ENCODE results near the gene STX18.

Gene STX18

DNA sequence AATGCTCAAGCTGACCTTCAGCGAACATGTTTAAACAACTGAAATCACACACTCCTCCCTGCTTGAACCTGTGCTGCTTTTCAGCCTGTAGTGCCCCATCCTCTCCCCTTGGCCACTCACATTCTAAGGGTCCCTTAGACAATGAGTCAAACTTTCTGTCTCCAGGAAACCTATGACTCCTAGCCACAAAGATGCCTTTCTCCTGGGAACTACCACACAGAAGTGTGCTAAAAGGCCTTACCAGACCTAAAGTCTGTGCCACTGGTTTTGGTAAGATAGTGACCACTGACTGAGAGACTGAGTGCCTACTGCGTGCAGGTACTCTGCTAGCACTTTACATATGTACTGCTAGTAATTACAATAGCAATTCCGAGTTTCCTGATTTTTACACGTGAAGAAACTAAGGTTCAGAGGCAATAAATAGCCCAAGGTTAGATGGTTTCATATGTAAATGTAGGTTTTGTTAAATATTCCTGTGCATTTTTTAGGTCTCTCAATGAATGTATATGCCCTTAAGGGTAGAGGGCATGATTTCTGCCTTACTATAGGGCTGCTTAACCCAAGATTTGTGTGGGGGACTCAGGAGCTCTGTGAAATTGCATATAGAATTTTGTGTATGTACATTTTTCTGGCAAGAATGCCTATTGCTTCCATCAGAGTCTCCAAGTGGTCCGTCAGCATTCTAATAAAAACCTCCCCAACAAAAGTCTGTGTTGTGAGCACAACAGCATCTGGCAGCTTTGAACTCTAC is 83.9 kb downstream of the STX18 start:
- H3K27me3 ChIP-seq (ENCODE audit: insufficient read depth, insufficient read length): no peaks in the 10 kb centered on the region
- TF ChIP-seq ZNF274 (IDR thresholded peaks at IDR 0.05; ENCODE audit: low read depth, low read length) (no peak), YY1 (IDR thresholded peaks at IDR 0.05; ENCODE audit: insufficient read depth, insufficient read length) (no peak), SUZ12 (IDR thresholded peaks at IDR 0.05; ENCODE audit: extremely low read depth, insufficient read depth, insufficient read length) (no peak)
- peaks cover 10% of the 10 kb centered on the region for H3K4me1 ChIP-seq (ENCODE audit: insufficient read depth, insufficient read length)
- no peak for DNase-seq (ENCODE audit: low read depth, low spot score)
- no peak overlapping the region for H3K4me3 ChIP-seq (ENCODE audit: insufficient read length, low read depth)
- no peak overlapping the region for H3K9ac ChIP-seq (ENCODE audit: insufficient read length, low read depth)
- H3K9me3 ChIP-seq (ENCODE audit: insufficient read depth, low read length): no peaks in the 10 kb centered on the region
- peaks cover 32% of the 10 kb centered on the region for H3K36me3 ChIP-seq (ENCODE audit: insufficient read depth, insufficient read length, low read length)

GRCh38 chr4:4456816-4457578 is 84.9 kb downstream of the STX18 start:
- TF ChIP-seq ZNF274 (IDR thresholded peaks at IDR 0.05; ENCODE audit: low read depth, low read length): no peak

DNA sequence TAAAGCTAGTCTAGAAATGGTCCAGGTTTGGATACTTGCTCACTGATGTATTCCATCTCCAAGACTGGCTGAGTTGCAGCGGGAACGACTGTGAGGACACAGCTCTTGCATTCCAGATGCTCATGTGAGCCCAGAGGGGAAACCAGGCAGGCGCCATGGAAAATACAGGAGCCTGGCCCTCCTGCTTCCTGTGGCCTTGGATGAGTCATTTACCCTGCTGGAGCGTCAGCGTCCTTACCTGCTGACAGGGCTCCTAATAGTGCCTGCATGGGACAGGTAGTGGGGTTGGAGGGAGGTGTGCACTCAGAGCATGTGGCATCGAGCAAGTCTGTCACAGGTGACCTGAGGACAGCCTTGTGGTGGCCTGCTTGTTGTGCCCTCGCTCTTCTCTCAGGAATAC is 85.5 kb downstream of the STX18 start:
- TF ChIP-seq SUZ12 (IDR thresholded peaks at IDR 0.05; ENCODE audit: extremely low read depth, insufficient read depth, insufficient read length): no peak
- no peak for TF ChIP-seq YY1 (IDR thresholded peaks at IDR 0.05; ENCODE audit: insufficient read depth, insufficient read length)
- no peak for TF ChIP-seq ZNF274 (IDR thresholded peaks at IDR 0.05; ENCODE audit: low read depth, low read length)
- Histone ChIP-seq H3K27me3 (ENCODE audit: insufficient read depth, insufficient read length) (no peaks in the 10 kb centered on the region), H3K4me1 (ENCODE audit: insufficient read depth, insufficient read length) (peaks cover 5% of the 10 kb centered on the region), H3K9ac (ENCODE audit: insufficient read length, low read depth) (no peak overlapping the region), H3K36me3 (ENCODE audit: insufficient read depth, insufficient read length, low read length) (peaks cover 43% of the 10 kb centered on the region), H3K9me3 (ENCODE audit: insufficient read depth, low read length) (no peaks in the 10 kb centered on the region), H3K4me3 (ENCODE audit: insufficient read length, low read depth) (no peak overlapping the region)
- DNase-seq (ENCODE audit: low read depth, low spot score): no peak

More at GRCh38 chr4:4456816-4457578, 84.9 kb downstream of the STX18 start:
- H3K4me1 ChIP-seq (ENCODE audit: insufficient read depth, insufficient read length): peaks cover 9% of the 10 kb centered on the region
- DNase-seq (ENCODE audit: low read depth, low spot score): no peak
- H3K9me3 ChIP-seq (ENCODE audit: insufficient read depth, low read length): no peaks in the 10 kb centered on the region
- H3K36me3 ChIP-seq (ENCODE audit: insufficient read depth, insufficient read length, low read length): peaks cover 40% of the 10 kb centered on the region
- no peak overlapping the region for H3K9ac ChIP-seq (ENCODE audit: insufficient read length, low read depth)
- H3K4me3 ChIP-seq (ENCODE audit: insufficient read length, low read depth): no peak overlapping the region
- H3K27me3 ChIP-seq (ENCODE audit: insufficient read depth, insufficient read length): no peaks in the 10 kb centered on the region

GRCh38 chr4:4455210-4455865 is 86.5 kb downstream of the STX18 start:
- H3K4me3 ChIP-seq (ENCODE audit: insufficient read length, low read depth): no peak overlapping the region
- TF ChIP-seq YY1 (IDR thresholded peaks at IDR 0.05; ENCODE audit: insufficient read depth, insufficient read length) (no peak), ZNF274 (IDR thresholded peaks at IDR 0.05; ENCODE audit: low read depth, low read length) (no peak), SUZ12 (IDR thresholded peaks at IDR 0.05; ENCODE audit: extremely low read depth, insufficient read depth, insufficient read length) (no peak)
- H3K9ac ChIP-seq (ENCODE audit: insufficient read length, low read depth): no peak overlapping the region
- no peaks in the 10 kb centered on the region for H3K9me3 ChIP-seq (ENCODE audit: insufficient read depth, low read length)
- DNase-seq (ENCODE audit: low read depth, low spot score): no peak
- H3K4me1 ChIP-seq (ENCODE audit: insufficient read depth, insufficient read length): peaks cover 5% of the 10 kb centered on the region
- peaks cover 43% of the 10 kb centered on the region for H3K36me3 ChIP-seq (ENCODE audit: insufficient read depth, insufficient read length, low read length)
- no peaks in the 10 kb centered on the region for H3K27me3 ChIP-seq (ENCODE audit: insufficient read depth, insufficient read length)

- Histone ChIP-seq H3K4me3 (ENCODE audit: insufficient read length, low read depth) (no peak overlapping the region), H3K4me1 (ENCODE audit: insufficient read depth, insufficient read length) (no peaks in the 10 kb centered on the region), H3K27me3 (ENCODE audit: insufficient read depth, insufficient read length) (no peaks in the 10 kb centered on the region), H3K9me3 (ENCODE audit: insufficient read depth, low read length) (no peaks in the 10 kb centered on the region), H3K36me3 (ENCODE audit: insufficient read depth, insufficient read length, low read length) (no peaks in the 10 kb centered on the region), H3K9ac (ENCODE audit: insufficient read length, low read depth) (no peak overlapping the region)
- no peak for DNase-seq (ENCODE audit: low read depth, low spot score)
- no peak for TF ChIP-seq SUZ12 (IDR thresholded peaks at IDR 0.05; ENCODE audit: extremely low read depth, insufficient read depth, insufficient read length)
- no peak for TF ChIP-seq YY1 (IDR thresholded peaks at IDR 0.05; ENCODE audit: insufficient read depth, insufficient read length)
Measured at GRCh38 chr4:4446434-4446833, 95.4 kb downstream of the STX18 start.

DNA sequence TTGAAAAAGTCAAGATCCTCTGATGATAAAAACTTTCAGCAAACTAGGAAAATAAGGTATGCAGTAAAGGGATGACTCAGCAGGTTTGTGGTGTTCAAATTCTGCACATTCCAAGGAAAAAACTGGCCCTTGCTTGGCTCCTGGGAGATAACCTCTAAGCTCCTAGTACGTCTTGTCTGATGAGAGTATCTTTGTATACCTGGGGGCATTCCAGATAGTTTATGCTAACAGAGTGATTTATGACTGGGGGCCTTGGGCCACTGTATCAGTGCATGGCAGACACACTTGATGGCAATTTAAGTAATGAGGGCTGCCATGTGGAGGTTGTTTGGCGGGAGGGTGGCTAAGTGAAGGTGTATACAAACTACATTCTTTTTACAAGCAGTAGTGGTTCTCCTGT is 98.0 kb downstream of the STX18 start:
- peaks cover 2% of the 10 kb centered on the region for H3K4me1 ChIP-seq (ENCODE audit: insufficient read depth, insufficient read length)
- H3K27me3 ChIP-seq (ENCODE audit: insufficient read depth, insufficient read length): no peaks in the 10 kb centered on the region
- DNase-seq (ENCODE audit: low read depth, low spot score): no peak
- no peak overlapping the region for H3K9ac ChIP-seq (ENCODE audit: insufficient read length, low read depth)
- no peaks in the 10 kb centered on the region for H3K9me3 ChIP-seq (ENCODE audit: insufficient read depth, low read length)
- peaks cover 4% of the 10 kb centered on the region for H3K36me3 ChIP-seq (ENCODE audit: insufficient read depth, insufficient read length, low read length)
- TF ChIP-seq YY1 (IDR thresholded peaks at IDR 0.05; ENCODE audit: insufficient read depth, insufficient read length): no peak
- no peak for TF ChIP-seq ZNF274 (IDR thresholded peaks at IDR 0.05; ENCODE audit: low read depth, low read length)
- no peak for TF ChIP-seq SUZ12 (IDR thresholded peaks at IDR 0.05; ENCODE audit: extremely low read depth, insufficient read depth, insufficient read length)
- no peak overlapping the region for H3K4me3 ChIP-seq (ENCODE audit: insufficient read length, low read depth)

Data from NT2/D1 (cell line).